HG02973 (cell line): ENCODE measurements around the gene FBXO38.
"Not testable (repeated sequence)": the region's sequence is repeated elsewhere in the genome, so short reads cannot be mapped to it uniquely, and the experiment has no call there.

Experiments
- ATAC-seq: cut with Tn5 transposase; IDR thresholded peaks from one replicate; pipeline ENCODE4 v1.9.1; 2021; ENCODE audit warnings: moderate library complexity; ENCODE audit not compliant: unreplicated experiment

FBXO38 gene

DNA sequence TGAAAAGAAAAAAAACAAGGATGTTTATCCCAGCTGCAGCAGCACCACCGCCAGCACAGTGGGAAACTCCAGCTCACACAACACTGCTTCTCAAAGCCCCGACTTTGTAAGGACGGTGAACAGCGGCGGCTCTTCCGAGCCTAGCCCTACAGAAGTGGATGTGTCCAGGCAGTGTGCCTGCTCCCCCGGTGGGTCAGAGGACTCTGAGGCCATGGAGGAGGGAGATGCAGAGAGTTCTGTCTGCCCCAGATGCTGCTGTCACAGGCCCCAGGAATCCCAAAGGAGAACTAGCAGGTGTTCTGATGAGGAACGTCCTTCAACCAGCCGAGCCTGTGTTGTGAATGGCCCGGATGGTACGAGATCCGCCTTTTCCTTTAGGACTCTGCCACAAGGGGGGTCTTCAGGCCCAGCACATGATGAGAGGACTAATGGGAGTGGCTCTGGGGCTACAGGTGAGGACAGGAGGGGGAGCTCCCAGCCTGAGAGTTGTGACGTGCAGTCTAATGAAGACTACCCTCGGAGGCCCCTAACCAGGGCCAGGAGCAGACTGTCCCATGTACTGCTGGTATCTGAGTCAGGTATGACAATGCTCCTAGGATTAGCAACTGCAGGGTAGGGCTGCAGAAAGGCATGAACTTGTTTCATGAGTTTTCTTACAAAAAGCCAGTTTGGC, 43.7 kb downstream of the FBXO38 start:
- no peak for ATAC-seq

DNA sequence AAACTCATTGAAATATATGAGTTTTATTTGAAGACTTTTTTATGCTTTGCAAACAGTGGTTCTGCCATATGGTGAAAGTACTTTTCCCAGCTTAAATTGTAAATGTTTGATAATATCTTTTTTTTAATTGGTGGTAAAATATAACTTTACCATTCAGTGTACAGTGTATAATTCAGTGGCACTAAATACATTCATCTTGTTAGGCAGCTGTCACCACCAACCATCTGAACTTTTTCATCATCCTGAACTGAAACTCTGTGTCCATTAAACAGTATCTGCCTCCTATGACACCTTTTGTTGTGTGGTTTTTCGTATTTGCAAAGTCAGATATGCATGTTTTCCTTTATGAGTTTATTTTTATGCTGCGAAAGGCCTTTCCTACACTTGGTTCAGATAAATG, 45.1 kb downstream of the FBXO38 start:
- no peak for ATAC-seq

DNA sequence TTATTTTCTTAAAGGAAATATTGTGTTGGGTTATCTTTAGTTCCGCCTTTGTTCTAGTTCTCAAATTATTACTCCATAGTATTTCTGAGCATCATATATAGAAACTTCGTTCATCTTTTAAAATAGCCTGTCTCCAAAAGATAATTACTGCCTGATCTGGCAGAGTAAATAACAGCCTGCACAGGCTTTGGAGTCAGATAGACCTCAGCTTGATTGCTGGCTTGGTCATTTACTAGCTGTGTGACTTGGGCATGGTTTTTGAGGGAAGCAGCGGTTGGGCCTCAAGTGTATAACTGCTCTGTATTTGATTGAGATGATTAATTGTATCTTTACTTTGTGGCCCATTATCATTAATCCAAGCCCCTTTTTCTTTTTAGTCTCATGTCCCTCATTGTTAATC, 50.1 kb downstream of the FBXO38 start:
- ATAC-seq = no peak

DNA sequence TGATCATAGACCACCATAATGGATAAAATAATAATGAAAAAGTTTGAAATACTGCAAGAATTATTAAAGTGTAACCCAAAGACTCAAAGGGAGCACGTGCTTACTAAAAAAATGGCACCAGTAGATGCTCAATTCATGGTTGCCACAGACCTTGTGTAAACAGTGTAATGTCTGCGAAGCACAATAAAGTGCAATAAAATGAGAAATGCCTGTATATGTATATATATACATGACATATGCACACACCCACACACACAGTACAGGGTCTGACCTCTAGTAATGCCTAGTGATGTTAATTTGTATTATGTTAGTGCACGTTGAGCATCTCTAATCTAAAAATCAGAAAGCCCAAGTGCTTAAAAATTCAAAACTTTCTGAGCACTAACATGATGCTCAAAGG, 52.3 kb downstream of the FBXO38 start:
- no peak for ATAC-seq

DNA sequence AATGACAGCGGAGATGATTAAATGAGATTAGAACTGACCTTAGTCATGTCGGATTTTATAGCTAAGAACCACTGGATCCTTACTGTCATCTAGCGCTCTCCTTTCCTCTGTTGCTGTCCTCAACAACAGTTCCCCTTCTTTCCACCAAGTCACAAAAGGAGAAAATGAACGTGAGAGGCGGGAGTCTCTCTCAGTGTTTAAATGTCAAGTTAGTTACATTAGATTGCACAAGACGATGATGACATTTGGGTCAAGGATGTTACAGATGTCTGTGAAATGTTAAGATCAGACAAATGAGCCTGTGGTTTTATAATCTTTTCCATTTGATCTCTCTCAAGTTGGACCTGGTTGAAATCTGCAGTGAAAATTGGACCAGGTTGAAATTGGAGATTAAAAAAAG, 53.5 kb downstream of the FBXO38 start:
- ATAC-seq = no peak

DNA sequence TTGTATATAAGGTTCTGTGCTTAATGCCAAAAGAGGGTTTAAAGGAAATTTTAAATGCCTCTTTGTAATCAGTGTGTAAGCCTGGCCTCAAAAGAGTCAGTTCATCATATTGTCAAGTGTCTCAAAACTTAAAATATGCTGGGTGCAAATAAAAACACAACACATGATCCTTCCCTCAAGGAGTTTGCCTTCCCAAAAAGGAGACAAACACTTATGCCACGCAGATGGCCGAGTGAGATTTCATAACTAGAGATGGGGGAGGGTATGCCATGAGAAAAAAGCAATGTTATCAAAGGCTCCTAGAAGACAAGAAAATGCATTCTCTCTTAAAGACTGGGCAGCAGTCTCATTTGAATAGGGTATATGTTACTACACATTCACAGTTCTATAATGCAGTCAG, 55.2 kb downstream of the FBXO38 start:
- ATAC-seq = no peak

DNA sequence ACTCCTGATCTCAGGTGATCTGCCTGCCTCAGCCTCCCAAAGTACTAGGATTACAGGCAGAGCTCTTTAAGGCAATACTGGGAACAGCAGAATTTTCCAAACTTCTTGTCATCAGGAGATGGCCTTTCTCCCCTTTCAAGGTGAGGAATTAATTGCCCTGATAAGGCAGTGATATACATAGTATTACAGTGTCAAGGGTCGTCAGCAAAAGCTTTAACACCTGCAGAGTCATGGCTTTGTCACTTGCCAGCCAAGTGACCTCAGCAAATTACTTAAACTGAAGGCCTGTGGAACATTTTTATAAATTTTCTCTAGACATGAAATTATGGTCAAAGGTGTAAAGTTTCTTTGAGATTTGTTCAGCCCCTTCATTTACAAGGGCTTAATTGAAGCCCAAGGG, 59.5 kb downstream of the FBXO38 start:
- no peak for ATAC-seq

DNA sequence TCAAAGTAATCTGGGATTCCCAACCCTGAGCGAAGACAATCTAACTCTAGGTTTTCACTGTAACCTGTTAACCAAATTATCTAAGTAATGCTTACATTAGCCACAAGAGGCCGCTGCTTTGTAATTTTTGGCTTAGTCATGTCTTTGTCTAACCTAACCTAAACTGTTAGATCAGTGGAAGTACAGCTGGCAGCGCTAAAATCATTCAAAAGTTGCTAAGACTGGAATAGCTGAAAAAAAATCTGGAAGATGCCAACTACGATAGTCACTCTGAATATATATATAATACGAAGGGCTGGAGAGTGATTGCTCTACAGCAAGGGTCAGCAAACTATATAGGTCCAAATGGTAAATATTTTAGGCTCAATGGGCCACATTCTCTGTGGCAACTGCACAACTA, 60.2 kb downstream of the FBXO38 start:
- peak; percentile 85 for ATAC-seq

DNA sequence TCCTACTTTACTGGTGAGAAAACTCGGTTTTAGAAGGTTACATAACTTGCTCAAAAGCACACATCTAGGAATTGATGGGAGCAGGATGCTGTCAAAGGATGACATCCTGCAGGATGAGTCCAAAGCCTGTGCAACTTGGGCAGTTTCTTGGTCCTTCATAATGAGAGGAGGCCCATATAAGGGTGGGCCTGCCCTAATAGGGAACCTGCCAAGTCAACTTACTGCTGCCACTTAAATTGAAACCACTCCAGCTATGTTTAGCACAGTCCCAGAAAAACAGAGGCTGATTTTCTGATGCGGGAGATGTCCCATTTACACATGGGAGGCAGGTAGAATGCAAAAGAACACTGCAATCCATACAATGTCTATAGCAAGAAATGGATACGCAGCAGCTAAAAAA, 61.8 kb downstream of the FBXO38 start:
- ATAC-seq = no peak

DNA sequence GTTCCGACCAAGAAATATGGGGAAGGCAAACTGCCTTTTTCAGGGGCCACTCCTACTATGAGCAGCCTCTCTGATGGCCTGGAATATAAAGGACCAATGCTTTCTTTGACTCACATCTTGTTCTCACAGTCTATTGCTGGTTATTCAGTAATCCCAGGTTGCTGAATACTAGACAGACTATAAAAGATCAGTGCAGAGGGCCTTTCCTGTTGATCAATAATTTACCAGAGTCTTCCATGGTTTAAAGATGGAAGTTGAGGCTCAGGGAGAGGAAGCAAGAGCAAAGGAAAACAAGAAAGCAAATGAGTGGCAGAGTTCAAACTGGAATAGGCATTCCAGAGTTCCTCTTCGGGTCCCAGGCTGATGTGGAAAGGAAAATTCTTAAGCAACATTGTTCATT, 62.9 kb downstream of the FBXO38 start:
- ATAC-seq = no peak

DNA sequence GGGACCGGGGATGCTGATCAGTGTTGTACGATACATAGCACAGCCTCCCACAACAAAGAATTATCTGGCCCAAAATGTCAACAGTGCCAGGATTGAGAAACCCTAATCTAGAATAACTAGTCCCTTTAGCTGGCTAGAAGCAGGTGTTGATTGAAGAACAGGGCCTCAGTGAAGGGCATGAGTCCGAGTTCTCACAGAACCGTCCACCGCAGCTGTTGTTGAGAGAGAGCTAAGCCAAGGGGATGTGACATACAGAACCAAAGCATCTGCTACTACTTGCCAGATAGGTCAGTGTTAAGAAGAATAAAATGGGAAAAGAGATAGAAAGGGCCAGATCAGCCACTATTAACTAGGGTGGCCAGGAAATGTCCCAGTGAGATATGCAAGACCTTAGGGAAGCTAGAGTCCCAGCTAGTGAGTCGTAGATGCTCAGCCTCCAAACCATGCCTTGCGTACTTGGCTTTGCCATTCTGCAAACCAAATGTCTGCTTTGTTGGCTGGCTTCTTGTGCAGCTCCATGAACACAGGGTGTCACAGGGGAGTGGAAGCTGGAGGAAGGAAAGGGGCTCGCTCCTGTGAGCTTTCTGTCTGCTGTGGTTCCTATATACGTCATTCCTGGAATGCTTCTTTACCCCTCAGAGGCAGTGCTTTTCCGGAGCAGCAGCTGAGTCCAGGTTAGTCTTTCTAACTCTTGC, 68.9 kb downstream of the FBXO38 start:
- ATAC-seq = no peak

DNA sequence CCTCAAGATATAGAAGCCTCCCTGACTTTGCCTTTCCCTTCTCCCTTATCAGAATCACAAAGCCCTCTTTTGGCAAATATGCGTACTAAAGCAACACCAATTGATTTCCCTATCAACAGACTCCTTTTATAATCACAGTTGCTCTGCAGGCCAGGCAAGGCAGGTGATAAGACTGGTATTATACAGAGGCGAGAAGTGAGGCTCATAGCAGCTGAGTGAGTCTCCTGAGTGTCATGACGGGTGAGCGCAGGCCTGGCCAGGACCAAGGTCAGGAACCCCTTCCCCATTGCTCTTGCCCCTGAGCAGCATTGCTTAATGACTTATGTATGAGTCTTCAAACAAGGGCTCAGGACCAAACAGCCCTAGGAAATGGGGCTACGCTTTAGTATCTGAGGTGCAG, 70.8 kb downstream of the FBXO38 start:
- ATAC-seq = no peak

DNA sequence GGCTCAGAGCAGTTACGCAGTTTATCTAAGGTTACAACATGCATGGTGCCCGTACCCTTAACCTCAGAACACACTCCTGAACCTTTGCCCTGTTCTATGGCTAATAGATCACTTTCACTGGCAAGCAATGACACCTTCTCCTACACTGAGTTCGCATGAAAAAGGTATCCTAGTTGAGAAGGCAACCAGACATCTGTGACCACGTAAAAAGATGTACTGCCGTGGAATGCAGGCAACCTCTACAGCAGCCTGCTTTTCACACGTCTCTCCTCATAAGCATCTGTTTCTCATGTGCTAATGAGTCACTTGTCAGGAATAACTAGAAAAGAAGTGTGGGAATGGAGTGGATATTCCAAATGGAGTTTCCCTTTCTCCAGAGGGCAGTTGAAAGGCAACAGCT, 71.4 kb downstream of the FBXO38 start:
- ATAC-seq = no peak

DNA sequence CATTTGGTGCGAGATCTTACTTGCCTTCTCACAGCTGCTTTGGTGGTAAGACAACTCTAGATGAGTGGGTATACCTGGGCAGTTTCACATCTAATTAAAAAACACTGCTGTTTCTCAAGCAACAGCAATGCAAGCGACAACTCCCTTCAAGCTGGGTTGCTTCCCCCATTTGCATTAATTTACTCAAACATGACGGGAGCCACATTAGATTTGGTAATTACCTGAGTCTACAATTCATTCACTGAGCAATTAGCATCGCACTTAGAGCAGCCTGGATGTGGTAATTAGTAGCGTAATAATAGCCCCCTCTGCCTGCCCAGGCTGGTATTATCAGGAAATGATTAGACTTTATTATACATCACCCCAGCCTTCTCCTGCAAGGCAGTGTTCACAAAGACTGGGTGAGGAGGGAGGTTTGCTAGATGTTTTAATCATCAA, 73.4 kb downstream of the FBXO38 start:
- peak; percentile 64 for ATAC-seq

DNA sequence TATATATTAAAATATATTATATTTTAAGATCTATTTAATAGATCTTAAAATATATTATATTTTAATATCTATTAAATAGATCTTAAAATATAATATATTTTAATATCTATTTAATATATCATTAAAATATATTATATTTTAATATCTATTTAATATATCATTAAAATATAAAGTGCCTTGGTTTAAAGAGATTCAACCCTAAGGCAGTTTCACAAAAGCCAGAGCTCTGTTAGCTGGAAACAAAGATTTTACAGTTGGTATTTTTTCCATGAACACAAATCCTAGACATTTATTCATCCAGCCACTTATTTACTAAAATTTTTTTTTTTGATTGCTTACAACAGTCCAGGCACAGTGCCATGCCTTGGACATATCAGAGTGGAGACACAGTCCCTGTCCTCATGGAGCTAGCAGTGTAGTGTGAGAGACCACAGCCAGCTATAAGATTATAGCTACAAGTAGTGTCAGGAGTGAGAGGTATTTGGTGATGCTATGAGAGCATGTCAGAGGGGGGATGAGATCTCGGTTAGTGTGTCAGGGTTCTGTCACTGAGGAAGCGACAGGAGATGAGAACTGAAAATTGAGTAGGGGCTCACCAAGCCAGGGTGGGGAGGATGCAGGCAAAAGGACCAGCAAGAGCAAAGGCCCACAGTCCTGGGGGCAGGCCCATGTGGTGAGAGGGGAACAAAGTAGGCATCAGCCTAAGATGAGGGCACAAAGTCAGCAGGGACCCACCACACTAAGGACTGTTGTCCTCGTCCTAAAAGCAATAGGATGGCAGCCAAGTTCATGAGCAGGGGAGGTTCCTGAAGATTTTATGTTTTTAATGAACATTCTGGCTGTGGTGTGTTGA, 74.5 kb downstream of the FBXO38 start:
- no peak for ATAC-seq

DNA sequence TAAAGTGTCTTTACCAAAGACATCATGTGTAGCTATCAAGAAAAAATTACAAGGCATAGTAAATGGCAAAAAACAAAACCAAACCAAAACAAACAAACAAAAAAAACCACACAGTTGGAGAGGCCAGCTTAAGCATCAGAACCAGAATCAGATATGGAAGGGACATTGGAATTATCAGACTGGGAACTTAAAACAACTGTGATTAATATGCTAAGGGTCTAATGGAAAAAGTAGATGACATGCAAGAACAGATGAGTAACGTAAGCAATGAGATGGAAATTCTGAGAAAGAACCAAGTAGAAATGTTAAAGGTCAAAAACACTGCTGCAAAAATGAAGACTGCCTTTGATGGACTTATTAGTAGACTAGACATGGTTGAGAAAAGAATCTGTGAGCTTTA, 75.9 kb downstream of the FBXO38 start:
- no peak for ATAC-seq

DNA sequence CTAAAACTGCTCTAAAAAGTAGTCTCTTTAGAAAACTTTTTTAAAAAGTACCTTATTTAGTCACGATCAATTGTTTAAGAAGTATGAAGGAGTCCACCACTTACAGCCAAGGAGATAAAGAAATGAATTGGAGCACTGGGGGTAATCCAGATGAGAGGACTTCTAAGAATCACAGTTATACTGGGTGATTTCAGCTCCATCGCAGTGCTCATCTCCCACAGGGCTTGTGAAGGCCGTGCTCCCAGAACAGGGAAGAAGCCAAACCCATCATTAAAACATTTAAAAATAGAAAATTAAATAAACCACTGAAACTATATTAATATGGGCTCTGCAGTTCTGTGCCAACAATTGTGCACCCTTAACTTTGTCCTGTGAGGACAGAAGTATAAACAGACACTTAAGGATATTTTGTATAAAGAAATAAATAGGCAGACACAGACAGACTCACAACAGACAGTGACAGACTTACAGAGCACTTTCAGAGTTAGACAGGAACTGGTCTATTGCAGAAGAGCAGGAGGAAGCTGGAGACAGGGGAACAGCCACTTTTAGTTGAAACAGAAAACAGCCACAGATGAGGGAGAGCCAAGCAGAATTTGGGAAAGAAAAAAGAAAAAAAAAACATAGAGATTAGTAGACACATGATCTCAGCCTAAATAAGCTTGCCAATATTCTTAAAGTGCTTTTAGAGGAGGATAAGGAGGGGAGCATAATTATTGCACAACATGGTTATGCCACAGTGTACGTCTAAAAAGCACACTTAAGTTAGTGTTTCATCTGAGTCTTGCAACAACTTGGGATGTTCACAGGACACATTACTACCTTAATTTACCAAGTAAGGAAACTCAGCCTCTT, 81.8 kb downstream of the FBXO38 start:
- no peak for ATAC-seq

DNA sequence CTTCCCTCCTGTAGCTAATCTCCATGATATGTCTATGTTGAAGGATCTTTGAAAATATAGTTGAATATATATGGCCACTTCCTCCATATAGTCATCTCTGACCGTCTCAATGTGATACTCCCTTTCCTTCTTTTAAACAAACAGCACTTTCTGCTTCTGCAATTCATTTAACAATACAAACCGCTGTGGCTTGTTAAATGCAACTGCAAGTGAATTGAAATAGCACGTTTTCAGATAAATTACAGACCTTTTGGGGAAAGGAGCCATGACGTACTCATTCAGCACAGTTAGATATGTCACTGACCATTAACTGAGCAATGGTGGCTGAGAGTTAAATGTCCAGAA, 82.5 kb downstream of the FBXO38 start:
- no peak for ATAC-seq

DNA sequence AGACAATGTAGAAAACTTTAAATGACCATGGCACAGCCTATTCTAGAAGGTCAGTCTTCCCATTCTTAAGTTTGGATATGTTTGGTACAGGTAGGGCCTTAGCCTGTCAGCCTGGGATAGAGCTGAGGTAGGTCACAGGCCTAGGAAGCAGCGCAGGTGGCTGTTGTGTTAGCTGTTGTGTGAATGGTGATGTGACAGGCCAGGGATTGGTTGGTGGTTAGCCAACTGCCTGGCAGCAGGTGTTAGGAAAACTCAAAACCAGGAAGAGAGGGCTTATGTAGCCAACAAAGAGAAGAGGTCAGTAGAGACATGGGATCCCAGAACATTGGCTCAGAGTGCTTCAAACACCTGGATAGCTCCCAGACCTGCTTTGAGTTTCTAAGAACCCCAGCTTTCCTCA, 84.2 kb downstream of the FBXO38 start:
- ATAC-seq = no peak

DNA sequence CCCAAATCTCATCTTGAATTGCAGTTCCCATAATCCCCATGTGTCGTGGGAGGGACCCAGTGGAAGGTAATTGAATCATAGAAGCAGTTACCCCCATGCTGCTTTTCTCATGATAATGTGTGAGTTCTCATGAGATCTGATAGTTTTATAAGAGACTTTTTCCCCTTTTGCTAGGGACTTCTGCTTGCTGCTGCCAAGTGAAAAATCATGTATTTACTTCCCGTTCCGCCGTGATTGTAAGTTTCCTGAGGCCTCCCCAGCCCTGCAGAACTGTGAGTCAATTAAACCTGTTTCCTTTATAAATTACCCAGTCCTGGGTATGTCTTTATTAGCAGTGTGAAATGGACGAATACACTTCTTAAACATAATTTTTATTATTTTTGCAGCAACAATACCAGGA, 85.0 kb downstream of the FBXO38 start:
- ATAC-seq = not testable (repeated sequence)

DNA sequence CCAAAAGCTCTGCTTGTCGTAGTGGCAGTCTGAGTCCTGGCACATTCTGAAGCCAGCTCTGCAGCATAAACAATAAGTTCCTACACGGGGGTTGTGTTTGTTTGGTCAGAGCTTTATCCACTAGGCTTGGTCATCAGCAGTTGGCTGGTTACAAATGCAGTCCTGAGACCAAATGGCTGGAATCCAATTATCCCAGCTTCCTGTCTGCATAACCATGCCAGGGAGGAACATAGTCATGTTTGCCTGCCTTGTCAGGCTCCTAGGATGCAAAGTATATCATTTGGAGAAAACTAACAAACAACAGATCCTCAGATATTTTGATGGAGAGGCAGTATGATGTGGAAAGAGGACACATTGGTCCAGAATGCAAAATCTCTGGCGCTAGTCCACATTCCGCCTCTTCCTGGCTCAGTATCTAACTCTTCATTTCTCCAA, 85.8 kb downstream of the FBXO38 start:
- no peak for ATAC-seq
